Endothelial cell of umbilical vein (primary cell): ENCODE measurements around the gene VPS25.

Source experiments
- CTCF ChIP-seq, 2 donors: IDR thresholded peaks; 1 replicate in 1 of 2; 2 replicates in 1 of 2; pipeline ENCODE4 v1.5.1; 2011; ENCODE audit warnings: low read length in 2 of 2, mild to moderate bottlenecking in 2 of 2, moderate library complexity in 2 of 2, control low read depth in 1 of 2, inconsistent platforms in 1 of 2, low read depth in 1 of 2; ENCODE audit not compliant: insufficient read depth in 1 of 2; ENCODE audit errors: extremely low read depth in 1 of 2
- EZH2 ChIP-seq: IDR thresholded peaks from 2 replicates; pipeline ENCODE4 v1.6.1; 2012; ENCODE audit warnings: borderline replicate concordance, low read depth, mild to moderate bottlenecking, moderate library complexity, low read length, inconsistent platforms; ENCODE audit not compliant: severe bottlenecking
- JUN ChIP-seq: IDR thresholded peaks from 2 replicates; pipeline ENCODE4 v1.6.1; 2011; ENCODE audit warnings: borderline replicate concordance, low read depth; ENCODE audit not compliant: insufficient read length, insufficient read depth
- MAX ChIP-seq: IDR thresholded peaks from 2 replicates; pipeline ENCODE4 v1.6.1; 2011; ENCODE audit not compliant: insufficient read depth, insufficient read length
- POLR2A ChIP-seq: IDR thresholded peaks from 2 replicates; pipeline ENCODE4 v1.6.1; 2012; ENCODE audit warnings: low read depth, mild to moderate bottlenecking, control low read depth, low read length
- POLR2AphosphoS5 ChIP-seq: IDR thresholded peaks from 2 replicates; pipeline ENCODE4 v1.6.1; 2012; ENCODE audit warnings: low read depth, mild to moderate bottlenecking, control low read depth, low read length, moderate library complexity; ENCODE audit not compliant: insufficient read depth

- TF ChIP-seq CTCF (IDR thresholded peaks at IDR 0.05; ENCODE audit: extremely low read depth in 1 of 2, insufficient read depth in 1 of 2, low read depth in 1 of 2, low read length in 2 of 2) (no peak), MAX (no peak), POLR2AphosphoS5 (no peak), POLR2A (no peak), EZH2 (peak; percentile 47), JUN (no peak)
Measured at GRCh38 chr17:42780851-42781638, 7.8 kb downstream of the VPS25 start.
